ENCODE results near the gene JPH4. TPM values are rescaled to one million over a fixed set of nuclear protein-coding genes. Genes with fewer than 3 reads are reported as not detected.

Gene JPH4
- total and polyA plus RNA-seq, 2 donors (not counting 1 experiment from before 2014, with no cell fraction given), result not detected

DNA sequence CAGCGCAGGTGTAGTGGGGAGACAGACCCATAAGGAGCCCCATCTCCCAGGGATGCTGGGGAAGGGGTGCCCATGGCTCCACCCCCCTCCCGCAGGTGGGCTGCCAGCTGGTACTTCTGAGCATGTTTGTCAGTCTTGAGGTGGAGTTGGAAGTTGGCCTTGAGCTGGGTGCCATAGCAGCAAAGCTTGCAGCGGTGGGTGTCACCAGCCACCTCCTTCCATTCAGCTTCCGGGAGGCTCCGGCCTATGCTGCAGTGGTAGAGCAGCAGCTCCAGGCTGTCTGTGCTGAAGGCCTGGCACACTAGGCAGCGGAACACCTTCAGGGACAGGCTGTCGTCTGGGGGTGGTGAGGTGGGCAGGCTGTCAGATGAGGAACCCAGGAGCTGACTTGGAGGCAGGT is 45.9 kb downstream of the JPH4 start:
- no peaks in the 10 kb centered on the region for H4K20me1 ChIP-seq (ENCODE audit: control insufficient read depth, insufficient read depth, low read length, poor library complexity, severe bottlenecking)
- no peaks in the 10 kb centered on the region for H3K9me3 ChIP-seq (ENCODE audit: control extremely low read depth in 1 of 3, control insufficient read depth in 2 of 3, insufficient read depth in 1 of 3, low read length in 2 of 3)
- ChIA-PET CTCF (interaction anchor here (0.7 kb wide), 1 partner anchor 549 kb away, joined by 3 read pairs; no protein-coding TSS in a partner anchor), POLR2A (no interaction called here)
- H3K4me2 ChIP-seq (replicated peaks; ENCODE audit: low read depth, low read length, poor library complexity, severe bottlenecking), result no peak overlapping the region
- no peak overlapping the region for H3K4me3 ChIP-seq (ENCODE audit: control extremely low read depth in 1 of 5, extremely low read depth in 1 of 5, insufficient read depth in 1 of 5, low read depth in 2 of 5, low read length in 4 of 5)
- DNase-seq (no peak), ATAC-seq (ENCODE audit: low read depth) (no peak)
- no peaks in the 10 kb centered on the region for H3K4me1 Mint-ChIP-seq
- H3K27ac ChIP-seq (ENCODE audit: low read length in 2 of 2), result no peak overlapping the region
- no peaks in the 10 kb centered on the region for H3K27me3 Mint-ChIP-seq
- H3K4me1 ChIP-seq (ENCODE audit: control insufficient read depth in 2 of 2, insufficient read depth in 2 of 2, low read length in 2 of 2), result no peaks in the 10 kb centered on the region
- no peaks in the 10 kb centered on the region for H3K9me3 Mint-ChIP-seq (ENCODE audit: insufficient read depth)
- no peak for TF ChIP-seq EZH2 (IDR thresholded peaks at IDR 0.05; ENCODE audit: borderline replicate concordance, insufficient read depth, low read depth, low read length, poor library complexity, severe bottlenecking)
- TF ChIP-seq, protein P1, sequence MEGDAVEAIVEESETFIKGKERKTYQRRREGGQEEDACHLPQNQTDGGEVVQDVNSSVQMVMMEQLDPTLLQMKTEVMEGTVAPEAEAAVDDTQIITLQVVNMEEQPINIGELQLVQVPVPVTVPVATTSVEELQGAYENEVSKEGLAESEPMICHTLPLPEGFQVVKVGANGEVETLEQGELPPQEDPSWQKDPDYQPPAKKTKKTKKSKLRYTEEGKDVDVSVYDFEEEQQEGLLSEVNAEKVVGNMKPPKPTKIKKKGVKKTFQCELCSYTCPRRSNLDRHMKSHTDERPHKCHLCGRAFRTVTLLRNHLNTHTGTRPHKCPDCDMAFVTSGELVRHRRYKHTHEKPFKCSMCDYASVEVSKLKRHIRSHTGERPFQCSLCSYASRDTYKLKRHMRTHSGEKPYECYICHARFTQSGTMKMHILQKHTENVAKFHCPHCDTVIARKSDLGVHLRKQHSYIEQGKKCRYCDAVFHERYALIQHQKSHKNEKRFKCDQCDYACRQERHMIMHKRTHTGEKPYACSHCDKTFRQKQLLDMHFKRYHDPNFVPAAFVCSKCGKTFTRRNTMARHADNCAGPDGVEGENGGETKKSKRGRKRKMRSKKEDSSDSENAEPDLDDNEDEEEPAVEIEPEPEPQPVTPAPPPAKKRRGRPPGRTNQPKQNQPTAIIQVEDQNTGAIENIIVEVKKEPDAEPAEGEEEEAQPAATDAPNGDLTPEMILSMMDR (IDR thresholded peaks at IDR 0.05), result no peak
- H3K27me3 ChIP-seq (replicated peaks in 1 of 4; ENCODE audit: control extremely low read depth in 1 of 4, control insufficient read depth in 3 of 4, insufficient read depth in 4 of 4, low read length in 3 of 4), result no peaks in the 10 kb centered on the region
- no peaks in the 10 kb centered on the region for H3K79me2 ChIP-seq (ENCODE audit: control insufficient read depth, insufficient read depth, low read length)
- no peak overlapping the region for H3K27ac Mint-ChIP-seq
- H3K9ac ChIP-seq (ENCODE audit: low read length), result no peak overlapping the region
- intact Hi-C loops (cut with micrococcal nuclease), result no loop called here
- no peaks in the 10 kb centered on the region for H3K36me3 ChIP-seq (replicated peaks in 1 of 2; ENCODE audit: control extremely low read depth in 1 of 2, control insufficient read depth in 1 of 2, extremely low read depth in 1 of 2, insufficient read depth in 2 of 2, low read length in 1 of 2)
- WGBS (ENCODE audit: insufficient coverage), result over 99% methylated on average over 7 of the region's 7 CpGs
- no peak overlapping the region for H3K4me3 Mint-ChIP-seq
- H2AFZ ChIP-seq (ENCODE audit: insufficient read depth, low read depth, low read length, poor library complexity, severe bottlenecking), result no peak overlapping the region

DNA sequence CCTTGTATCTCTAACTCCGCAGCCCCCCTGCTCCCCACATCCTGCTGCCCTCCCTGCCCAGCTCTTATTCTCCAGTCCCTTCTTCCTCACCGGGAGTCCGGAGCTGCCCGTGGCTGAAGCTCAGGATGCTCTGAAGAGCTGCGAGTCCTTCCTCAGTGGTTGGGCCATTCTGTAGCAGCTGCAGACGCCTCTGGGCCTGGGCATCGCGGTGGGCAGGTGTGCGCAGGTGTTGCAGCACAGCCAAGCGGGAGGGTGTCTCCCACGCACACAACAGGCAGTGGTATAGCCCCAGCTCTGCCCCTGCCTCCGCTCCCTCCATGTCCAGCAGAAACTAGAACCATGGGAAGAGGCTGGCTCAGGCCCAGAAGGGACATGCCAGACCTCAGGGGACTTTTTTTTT is 47.2 kb downstream of the JPH4 start:
- Histone ChIP-seq H3K9me3 (ENCODE audit: control extremely low read depth in 1 of 3, control insufficient read depth in 2 of 3, insufficient read depth in 1 of 3, low read length in 2 of 3) (no peaks in the 10 kb centered on the region), H3K79me2 (ENCODE audit: control insufficient read depth, insufficient read depth, low read length) (no peaks in the 10 kb centered on the region), H3K36me3 (replicated peaks in 1 of 2; ENCODE audit: control extremely low read depth in 1 of 2, control insufficient read depth in 1 of 2, extremely low read depth in 1 of 2, insufficient read depth in 2 of 2, low read length in 1 of 2) (no peaks in the 10 kb centered on the region), H3K9ac (ENCODE audit: low read length) (no peak overlapping the region), H3K27me3 (replicated peaks in 1 of 4; ENCODE audit: control extremely low read depth in 1 of 4, control insufficient read depth in 3 of 4, insufficient read depth in 4 of 4, low read length in 3 of 4) (no peaks in the 10 kb centered on the region), H4K20me1 (ENCODE audit: control insufficient read depth, insufficient read depth, low read length, poor library complexity, severe bottlenecking) (no peaks in the 10 kb centered on the region), H3K4me1 (ENCODE audit: control insufficient read depth in 2 of 2, insufficient read depth in 2 of 2, low read length in 2 of 2) (no peaks in the 10 kb centered on the region), H3K4me3 (ENCODE audit: control extremely low read depth in 1 of 5, extremely low read depth in 1 of 5, insufficient read depth in 1 of 5, low read depth in 2 of 5, low read length in 4 of 5) (no peak overlapping the region), H3K27ac (ENCODE audit: low read length in 2 of 2) (no peak overlapping the region), H2AFZ (ENCODE audit: insufficient read depth, low read depth, low read length, poor library complexity, severe bottlenecking) (no peak overlapping the region), H3K4me2 (replicated peaks; ENCODE audit: low read depth, low read length, poor library complexity, severe bottlenecking) (no peak overlapping the region)
- DNase-seq, result no peak
- Mint-ChIP-seq H3K4me1 (no peaks in the 10 kb centered on the region), H3K27ac (no peak overlapping the region), H3K27me3 (no peaks in the 10 kb centered on the region), H3K4me3 (no peak overlapping the region), H3K9me3 (ENCODE audit: insufficient read depth) (no peaks in the 10 kb centered on the region)
- ATAC-seq (ENCODE audit: low read depth), result no peak
- POLR2A ChIA-PET, result no interaction called here
- WGBS (ENCODE audit: insufficient coverage), result 96% methylated on average over 12 of the region's 12 CpGs
- intact Hi-C loops (cut with micrococcal nuclease), result no loop called here
- CTCF ChIA-PET, result interaction anchor here (1.0 kb wide), 1 partner anchor 9 kb away, joined by 3 read pairs; no protein-coding TSS in a partner anchor
- TF ChIP-seq EZH2 (IDR thresholded peaks at IDR 0.05; ENCODE audit: borderline replicate concordance, insufficient read depth, low read depth, low read length, poor library complexity, severe bottlenecking), result no peak
- TF ChIP-seq, protein P1 (IDR thresholded peaks at IDR 0.05), result no peak
